ENCODE measurements around the gene CEBPA.

CEBPA gene

DNA sequence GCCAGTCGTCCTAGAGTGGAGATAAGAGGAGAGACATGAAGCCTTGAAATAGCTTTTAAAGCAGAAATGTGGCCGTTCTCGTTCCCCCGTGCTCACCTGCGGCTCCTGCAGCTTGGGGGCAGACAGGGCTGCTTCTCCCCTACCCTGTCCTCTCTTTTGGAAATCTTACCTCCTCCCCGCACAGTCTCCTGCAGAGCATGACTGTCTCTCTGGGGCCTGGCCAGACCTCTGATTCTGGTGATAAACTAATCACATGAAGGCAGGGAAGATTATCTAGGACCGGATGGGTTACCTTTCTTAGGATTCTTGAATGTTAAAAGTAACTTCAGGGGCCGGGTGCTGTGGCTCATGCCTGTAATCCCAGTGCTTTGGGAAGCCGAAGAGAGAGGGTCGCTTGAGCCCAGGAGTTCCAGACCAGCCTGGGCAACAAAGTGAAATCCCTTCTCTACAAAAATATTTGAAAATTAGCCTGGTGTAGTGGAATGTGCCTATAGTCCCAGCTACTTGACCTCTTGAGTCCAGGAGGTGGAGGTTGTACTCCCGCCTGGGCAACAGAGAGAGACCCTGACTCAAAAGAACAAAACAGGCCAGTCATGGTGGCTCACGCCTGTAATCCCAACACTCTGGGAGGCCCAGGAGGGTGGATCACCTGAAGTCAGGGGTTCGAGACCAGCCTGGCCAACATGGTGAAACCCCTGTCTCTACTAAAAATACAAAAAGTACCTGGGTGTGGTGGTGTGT is 8.1 kb downstream of the CEBPA start:
- H3K4me2 ChIP-seq (ENCODE audit: low read length), result no peak overlapping the region

DNA sequence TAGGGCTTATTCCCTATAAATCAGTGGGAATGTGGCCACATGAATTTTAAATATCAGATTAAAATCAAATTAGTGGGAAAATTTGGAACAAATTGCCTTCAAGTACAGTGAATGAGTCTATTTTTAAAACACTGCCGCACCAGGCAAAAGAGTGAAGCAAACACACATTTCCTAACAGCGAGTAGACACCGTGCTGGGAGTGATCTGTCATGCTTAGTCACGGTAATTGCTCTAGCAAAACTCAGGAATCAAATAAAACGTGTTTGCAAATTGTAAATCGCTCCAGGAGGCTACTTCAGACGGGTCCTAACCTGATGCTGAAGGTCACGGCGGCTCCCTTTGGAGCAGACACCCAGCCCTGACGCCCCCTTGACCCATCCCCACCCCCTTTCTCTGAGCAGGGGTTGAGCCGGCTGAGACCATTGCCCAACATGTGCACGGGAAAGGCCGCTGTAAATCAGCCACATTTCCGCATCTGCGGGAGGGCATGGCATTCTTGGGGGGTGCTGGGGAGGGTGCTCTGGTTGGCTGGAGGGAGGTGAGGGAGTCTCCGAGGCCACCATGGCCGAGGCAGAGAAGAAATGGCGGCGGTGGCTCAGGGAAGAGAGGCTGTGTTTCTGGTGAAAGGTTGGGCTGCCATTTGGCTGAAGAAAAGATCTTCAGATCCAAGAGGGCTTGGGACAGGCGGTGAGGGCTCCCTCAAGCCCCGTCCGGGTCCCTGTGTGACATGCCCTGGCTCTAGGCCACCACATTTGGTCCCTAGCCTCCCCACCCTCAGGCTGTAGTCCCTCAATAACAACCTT is 8.9 kb downstream of the CEBPA start:
- Histone ChIP-seq H4K20me1 (ENCODE audit: insufficient read depth, low read length) (no peaks in the 10 kb centered on the region), H3K36me3 (replicated peaks; ENCODE audit: low read depth, low read length) (no peaks in the 10 kb centered on the region), H3K79me2 (ENCODE audit: low read length) (no peaks in the 10 kb centered on the region), H2AFZ (ENCODE audit: low read depth, low read length) (no peak overlapping the region), H3K27ac (ENCODE audit: low read length) (no peak overlapping the region), H3K9ac (ENCODE audit: low read length) (no peak overlapping the region), H3K9me3 (ENCODE audit: insufficient read depth, low read length) (peaks cover 9% of the 10 kb centered on the region; the same call in 1 of the 2 replicates), H3K4me3 (ENCODE audit: low read length) (no peak overlapping the region), H3K4me2 (ENCODE audit: low read length) (no peak overlapping the region), H3K4me1 (ENCODE audit: low read length) (no peaks in the 10 kb centered on the region), H3K27me3 (ENCODE audit: low read depth, low read length) (peaks cover 21% of the 10 kb centered on the region; the same call in 1 of the 2 replicates)
- TF ChIP-seq, protein P1, sequence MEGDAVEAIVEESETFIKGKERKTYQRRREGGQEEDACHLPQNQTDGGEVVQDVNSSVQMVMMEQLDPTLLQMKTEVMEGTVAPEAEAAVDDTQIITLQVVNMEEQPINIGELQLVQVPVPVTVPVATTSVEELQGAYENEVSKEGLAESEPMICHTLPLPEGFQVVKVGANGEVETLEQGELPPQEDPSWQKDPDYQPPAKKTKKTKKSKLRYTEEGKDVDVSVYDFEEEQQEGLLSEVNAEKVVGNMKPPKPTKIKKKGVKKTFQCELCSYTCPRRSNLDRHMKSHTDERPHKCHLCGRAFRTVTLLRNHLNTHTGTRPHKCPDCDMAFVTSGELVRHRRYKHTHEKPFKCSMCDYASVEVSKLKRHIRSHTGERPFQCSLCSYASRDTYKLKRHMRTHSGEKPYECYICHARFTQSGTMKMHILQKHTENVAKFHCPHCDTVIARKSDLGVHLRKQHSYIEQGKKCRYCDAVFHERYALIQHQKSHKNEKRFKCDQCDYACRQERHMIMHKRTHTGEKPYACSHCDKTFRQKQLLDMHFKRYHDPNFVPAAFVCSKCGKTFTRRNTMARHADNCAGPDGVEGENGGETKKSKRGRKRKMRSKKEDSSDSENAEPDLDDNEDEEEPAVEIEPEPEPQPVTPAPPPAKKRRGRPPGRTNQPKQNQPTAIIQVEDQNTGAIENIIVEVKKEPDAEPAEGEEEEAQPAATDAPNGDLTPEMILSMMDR (IDR thresholded peaks at IDR 0.05; ENCODE audit: low read depth, low read length), result no peak
- TF ChIP-seq EZH2phosphoT487 (IDR thresholded peaks at IDR 0.05; ENCODE audit: low read depth), result no peak

More for the DNA sequence above, 8.1 kb downstream of the CEBPA start:
- peaks cover 15% of the 10 kb centered on the region; the same call in 1 of the 2 replicates for H3K27me3 ChIP-seq (ENCODE audit: low read depth, low read length)
- H3K79me2 ChIP-seq (ENCODE audit: low read length), result no peaks in the 10 kb centered on the region
- no peak for TF ChIP-seq EZH2phosphoT487 (IDR thresholded peaks at IDR 0.05; ENCODE audit: low read depth)
- TF ChIP-seq, protein P1 (IDR thresholded peaks at IDR 0.05; ENCODE audit: low read depth, low read length), result no peak
- no peak overlapping the region for H3K9ac ChIP-seq (ENCODE audit: low read length)
- H3K4me3 ChIP-seq (ENCODE audit: low read length), result no peak overlapping the region
- H3K9me3 ChIP-seq (ENCODE audit: insufficient read depth, low read length), result 0 out of 2 replicates have a peak, but pooled peaks cover 2% of the 10 kb centered on the region
- no peaks in the 10 kb centered on the region for H4K20me1 ChIP-seq (ENCODE audit: insufficient read depth, low read length)
- H2AFZ ChIP-seq (ENCODE audit: low read depth, low read length), result no peak overlapping the region
- no peaks in the 10 kb centered on the region for H3K36me3 ChIP-seq (replicated peaks; ENCODE audit: low read depth, low read length)
- H3K4me1 ChIP-seq (ENCODE audit: low read length), result no peaks in the 10 kb centered on the region
- H3K27ac ChIP-seq (ENCODE audit: low read length), result no peak overlapping the region

DNA sequence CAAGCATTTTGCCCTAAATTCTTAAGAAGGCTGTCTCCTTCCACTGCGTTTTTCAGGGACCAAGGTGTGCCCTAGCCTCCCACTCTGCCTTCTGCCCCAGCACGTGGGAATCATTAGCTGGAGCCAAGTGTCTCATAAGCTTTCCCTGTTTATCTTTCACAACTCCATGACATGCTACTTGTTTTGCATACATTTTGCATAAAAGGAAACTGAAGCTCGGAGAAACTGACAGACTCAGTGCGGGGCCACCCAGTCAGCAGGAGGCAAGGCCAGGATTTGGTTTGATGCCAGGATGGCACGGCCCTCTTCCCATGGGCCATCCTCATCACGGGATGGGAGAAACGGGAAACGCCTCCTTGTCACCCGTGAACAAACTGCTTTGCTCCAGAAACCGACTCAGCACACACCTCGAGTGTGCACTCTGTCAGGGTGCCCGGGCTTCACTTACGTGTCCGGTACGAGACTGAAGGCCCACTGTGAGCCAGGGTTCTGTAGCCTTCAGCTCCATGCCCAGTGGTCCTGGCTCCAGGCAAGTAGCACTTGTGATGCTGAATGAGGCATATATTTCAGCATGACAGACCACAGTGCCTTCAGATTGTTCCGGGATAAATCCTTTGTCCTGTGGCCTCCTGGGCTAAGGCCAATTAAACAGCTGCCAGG is 9.6 kb downstream of the CEBPA start:
- no peak overlapping the region for H3K4me2 ChIP-seq (ENCODE audit: low read length)
- TF ChIP-seq, protein P1 (IDR thresholded peaks at IDR 0.05; ENCODE audit: low read depth, low read length), result no peak
- no peak for TF ChIP-seq EZH2phosphoT487 (IDR thresholded peaks at IDR 0.05; ENCODE audit: low read depth)
- no peaks in the 10 kb centered on the region for H3K4me1 ChIP-seq (ENCODE audit: low read length)
- H2AFZ ChIP-seq (ENCODE audit: low read depth, low read length), result no peak overlapping the region
- H3K9me3 ChIP-seq (ENCODE audit: insufficient read depth, low read length), result peaks cover 14% of the 10 kb centered on the region; the same call in 1 of the 2 replicates
- H3K9ac ChIP-seq (ENCODE audit: low read length), result no peak overlapping the region
- H4K20me1 ChIP-seq (ENCODE audit: insufficient read depth, low read length), result no peaks in the 10 kb centered on the region
- no peaks in the 10 kb centered on the region for H3K36me3 ChIP-seq (replicated peaks; ENCODE audit: low read depth, low read length)
- H3K79me2 ChIP-seq (ENCODE audit: low read length), result no peaks in the 10 kb centered on the region
- H3K4me3 ChIP-seq (ENCODE audit: low read length), result no peak overlapping the region
- H3K27ac ChIP-seq (ENCODE audit: low read length), result no peak overlapping the region
- peaks cover 27% of the 10 kb centered on the region; the same call in 1 of the 2 replicates for H3K27me3 ChIP-seq (ENCODE audit: low read depth, low read length)
